NCI-H2107 treated with DMSO at 0.1 percent for 48 hours (cell line): Measurements from ENCODE around the gene CD177.
"Not testable (repeated sequence)": the region's sequence is repeated elsewhere in the genome, so short reads cannot be mapped to it uniquely, and the experiment has no call there.

Experiments used
- DNase-seq: peaks from one replicate; lab custom pipeline; 2025; ENCODE audit not compliant: unreplicated experiment; lab: John Stamatoyannopoulos, UW

CD177 gene

DNA sequence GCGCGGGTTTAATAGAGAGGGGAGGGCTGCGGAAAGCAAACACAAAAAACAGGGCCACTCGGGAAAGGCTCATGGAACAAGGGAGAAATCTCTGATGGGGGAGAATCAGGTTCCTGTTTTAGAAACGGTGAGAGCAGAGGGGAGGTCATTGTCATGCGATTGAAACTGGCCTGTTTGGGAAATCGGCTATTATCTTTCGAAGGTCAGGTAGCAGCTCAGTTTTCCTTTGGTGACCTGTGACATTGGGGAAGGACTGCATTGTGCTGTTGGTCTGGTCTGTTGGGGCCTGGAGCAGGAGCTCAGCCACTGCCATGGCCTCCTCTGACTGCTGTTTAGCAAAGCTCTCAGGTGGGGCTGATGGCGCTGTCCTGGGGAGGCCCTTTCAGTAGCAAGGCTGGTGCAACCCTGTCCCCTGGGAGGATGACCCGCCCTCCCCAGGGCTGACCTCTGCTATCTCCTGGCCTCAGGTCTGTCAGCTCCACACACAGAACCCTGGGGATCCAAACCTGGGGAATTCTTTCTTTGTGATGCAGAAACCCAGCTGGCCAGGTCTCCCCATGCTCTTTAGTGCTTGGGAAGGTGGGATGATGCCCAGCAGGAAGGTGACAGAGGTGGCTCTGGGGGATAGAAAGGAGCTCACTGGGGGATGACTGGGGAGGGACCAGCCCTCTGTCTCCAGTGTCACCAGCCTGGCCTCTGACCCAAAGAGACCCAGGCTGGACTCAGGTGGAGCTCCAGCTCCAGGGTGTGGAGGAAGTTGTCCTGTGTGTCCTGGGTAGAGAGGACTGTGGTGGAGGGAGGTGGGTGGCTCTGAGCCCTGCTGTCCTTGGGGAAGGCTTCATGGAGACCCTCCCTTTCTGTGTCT, 21.2 kb upstream of the CD177 start:
- DNase-seq = no peak

DNA sequence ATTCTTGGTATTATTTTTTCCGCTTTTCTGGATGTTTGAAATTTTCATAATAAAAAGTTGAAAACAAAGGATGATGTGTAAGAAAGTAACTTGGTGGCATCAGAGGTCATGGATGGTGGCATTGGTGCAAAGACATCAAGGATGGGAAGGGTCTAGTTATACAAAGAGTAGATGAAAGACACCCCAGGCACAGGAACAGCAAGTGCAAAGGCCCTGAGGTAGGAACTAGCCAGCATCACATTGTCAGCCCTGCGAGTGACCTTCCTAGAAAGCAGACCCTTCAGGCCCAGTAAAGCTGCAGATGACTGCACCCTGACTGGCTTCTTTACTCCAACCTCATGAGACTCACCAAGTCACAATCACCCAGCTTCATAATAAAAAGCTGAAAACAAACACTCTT, 17.0 kb upstream of the CD177 start:
- DNase-seq = not testable (repeated sequence)

DNA sequence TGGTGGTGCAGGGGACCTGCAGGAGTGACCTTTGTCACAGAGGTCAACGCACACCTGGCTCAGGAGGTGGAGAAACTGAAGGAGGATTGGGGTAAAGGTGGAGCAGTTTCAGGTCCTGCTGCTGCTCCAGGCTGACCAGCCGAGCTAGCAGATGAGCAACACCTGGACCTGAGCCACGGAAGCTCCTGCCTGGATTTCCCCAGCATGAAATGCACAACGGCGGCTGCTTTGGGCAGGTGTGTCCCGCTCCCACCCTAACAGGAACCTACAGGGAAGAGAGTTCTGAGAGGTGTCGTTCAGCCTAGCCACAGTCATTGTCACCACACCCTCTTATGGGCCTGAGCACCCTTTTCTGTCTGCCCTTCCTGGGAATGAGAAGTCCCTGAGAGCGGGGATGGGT, 15.7 kb upstream of the CD177 start:
- no peak for DNase-seq

DNA sequence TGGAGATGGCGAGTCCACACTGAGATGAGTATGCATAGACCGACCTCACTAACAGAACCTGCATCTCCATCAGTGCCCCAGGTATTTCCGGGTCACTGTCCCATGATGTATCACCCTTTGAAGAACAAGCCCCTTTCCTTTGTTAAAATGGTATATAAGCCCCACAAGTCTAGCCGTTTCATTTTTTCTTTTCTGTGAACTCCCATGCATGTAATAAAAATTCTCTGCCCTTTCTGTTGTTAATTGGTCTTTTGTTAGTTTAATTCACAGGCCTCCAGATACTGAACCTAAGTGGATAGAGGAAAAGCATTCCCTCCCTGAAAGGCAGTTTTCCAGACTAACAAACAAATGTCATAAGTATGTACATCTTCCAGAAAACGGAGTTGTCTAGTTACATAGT, 15.0 kb upstream of the CD177 start:
- DNase-seq = no peak

DNA sequence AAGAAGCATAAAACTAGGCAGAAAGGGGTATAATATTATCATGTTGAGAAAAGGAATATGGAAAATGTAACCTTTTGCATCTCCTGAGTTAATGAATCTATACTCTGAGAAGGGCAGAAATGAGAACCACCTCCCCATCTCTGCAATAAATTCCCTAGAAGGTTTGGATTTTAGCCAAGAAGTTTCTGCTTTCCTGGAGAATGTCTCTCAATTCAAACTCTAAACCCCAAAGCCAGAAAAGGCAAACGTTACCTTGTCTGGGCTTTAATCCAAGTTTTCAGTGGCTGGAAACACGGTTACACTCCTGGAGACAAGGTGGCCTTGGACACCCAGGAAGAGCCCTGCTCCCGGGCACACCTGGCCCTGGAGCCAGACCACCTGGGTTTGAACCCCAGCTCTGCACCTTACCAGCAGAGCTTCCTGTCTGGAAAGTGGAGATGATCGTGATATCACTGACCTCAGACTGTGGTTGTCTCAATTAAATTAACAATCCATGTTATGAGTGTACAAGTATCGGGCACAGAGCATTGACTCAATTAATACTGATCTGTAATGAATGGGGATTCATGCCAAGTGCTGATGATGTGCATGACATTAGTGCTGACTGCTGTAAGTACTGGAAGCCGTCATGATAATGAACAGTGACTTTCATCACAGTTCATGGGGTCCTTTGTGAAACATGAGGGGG, 14.1 kb upstream of the CD177 start:
- not testable (repeated sequence) for DNase-seq

DNA sequence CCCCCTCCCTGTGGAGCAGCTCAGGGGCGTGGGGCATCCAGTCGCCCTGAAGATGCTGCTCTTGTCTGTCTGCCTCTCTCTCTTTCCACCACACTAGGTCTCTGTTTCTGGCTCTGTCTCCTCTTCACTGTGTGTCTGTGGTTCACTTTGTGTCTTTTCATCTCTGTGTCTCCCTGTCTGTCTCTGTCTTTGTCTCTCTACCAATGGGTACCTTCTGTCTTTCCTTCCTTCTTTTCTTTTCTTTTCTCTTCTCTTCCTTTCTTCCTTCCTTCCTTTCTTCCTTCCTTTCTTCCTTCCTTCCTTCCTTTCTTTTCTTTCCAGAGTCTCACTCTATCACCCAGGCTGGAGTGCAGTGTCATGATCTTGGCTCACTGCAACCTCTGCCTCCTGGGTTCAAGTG, 13.4 kb upstream of the CD177 start:
- DNase-seq = not testable (repeated sequence)

DNA sequence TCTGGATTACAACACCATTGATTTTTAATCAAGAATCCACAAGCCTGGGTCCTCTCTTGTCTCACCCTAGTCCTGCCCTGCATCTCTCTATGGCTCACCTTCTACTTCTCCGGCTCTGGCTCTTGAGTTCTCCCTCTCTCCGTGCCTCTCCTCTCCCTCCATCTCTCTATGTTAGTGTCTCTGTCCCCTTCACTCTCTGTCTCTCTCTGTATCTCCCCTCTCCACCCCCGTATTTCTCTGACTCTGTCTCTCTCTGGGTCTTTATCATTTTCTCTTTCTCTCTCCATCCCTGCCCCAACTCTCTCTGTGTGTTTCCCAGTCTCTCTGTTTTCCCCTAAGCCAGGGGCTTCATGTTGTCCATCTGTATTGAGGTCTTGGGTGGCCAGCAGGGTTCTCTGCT, 12.4 kb upstream of the CD177 start:
- not testable (repeated sequence) for DNase-seq

DNA sequence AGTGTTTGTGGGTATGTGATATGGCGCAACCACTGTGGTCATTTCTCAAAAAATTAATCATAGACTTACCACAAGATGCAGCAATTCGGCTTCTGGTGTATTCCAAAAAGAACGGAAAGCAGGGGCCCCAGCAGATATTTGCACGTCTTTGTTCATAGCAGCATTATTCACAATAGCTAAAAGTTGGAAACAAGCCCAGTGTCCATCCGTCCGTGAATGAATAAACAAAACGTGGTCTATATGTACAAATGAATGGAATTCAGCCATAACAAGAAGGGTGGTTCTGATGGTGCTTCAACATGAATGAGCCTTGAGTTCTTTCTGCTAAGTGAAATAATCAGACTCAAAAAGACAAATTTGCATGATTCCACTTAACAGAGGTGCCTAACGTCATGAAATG, 11.4 kb upstream of the CD177 start:
- not testable (repeated sequence) for DNase-seq

DNA sequence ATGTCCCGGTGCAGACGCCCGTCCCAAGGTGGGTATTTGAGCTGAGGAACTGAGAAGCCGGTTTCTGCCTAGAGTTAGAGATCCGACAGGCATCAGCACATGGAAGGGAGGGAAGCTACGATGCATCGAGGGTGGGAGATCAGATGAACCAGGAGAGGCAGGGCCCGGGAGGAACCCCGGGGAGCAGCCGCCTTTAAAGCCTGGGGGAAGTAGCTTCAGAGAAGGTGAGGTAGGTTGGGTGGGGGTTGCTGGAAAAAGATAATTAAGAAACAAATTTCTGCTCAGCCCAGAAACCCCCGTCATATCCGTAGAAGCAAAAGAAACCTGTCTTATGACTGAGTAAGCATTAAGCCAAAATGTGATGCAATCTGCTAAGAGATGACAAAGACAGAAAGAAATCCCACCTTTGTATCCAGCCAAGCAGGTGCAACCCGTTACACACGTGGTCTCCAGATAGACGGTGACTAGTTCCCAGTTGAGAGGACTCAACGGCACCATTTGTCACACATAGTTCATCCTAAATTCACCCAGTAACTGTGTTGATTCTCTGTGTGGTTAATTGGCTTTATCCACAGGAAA, 9.1 kb upstream of the CD177 start:
- DNase-seq = not testable (repeated sequence)

DNA sequence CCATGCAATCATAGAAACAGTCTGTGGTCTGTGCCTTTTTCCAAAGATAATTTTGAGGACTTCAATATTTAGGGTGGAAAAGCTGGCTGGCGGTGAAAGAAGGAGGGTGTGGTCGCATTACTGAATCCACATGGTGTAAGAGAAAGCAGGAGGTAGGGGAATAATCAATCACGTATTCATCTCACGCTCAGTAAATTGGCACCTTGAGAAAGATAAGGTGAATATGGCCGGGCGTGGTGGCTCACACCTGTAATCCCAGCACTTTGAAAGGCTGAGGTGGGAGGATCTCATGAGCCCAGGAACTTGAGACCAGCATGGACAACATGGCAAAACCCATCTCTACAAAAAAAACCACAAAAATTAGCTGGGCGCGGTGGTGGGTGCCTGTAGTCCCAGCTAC, 3.7 kb upstream of the CD177 start:
- DNase-seq = not testable (repeated sequence)

DNA sequence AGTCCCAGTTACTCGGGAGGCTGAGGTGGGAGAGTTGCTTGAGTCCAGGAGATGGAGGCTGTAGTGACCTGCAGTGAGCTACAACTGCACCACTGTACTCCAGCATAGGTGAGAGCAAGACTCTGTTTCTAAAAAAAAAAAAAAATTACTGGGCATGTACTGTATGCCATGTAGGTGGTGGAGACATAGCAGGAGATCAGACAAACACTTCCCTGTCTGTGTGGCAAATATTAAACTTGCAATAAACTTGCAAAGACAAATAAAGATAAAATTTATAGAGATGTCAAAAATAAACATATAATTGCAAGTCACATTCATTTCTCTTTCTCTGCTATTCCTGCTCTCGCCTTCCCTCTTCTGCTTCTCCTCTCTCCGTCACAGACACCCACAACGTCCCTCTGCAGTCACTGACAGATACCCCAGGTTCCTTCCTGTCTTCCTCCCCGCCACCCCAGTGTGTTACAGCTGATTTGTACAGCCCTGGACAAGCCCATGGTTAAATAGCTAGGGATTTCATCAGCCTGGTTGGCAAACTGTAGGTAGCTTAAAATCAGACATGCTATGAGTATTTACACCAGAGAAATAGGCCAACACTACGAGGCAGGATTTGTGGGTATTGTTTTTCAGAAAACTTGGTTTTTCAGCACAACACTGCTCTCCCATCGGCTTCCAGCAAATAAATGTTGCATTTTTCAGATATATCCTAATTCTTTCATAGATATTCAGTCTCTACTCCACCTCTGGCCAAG, 1.3 kb upstream of the CD177 start:
- DNase-seq = no peak

DNA sequence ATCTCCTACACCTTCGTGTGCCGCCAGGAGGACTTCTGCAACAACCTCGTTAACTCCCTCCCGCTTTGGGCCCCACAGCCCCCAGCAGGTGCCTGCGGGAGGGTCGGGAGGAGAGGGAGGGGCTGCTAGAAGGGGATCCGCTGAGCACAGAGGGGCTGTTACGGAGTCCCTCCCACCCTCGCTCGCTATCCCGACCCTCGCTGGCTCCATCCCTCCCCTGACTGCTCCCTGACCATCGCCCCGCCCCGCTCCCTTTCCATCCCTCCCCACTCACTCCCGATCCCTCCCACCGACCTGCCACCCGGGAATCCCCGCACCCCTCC, 780 bp downstream of the CD177 start:
- no peak for DNase-seq

DNA sequence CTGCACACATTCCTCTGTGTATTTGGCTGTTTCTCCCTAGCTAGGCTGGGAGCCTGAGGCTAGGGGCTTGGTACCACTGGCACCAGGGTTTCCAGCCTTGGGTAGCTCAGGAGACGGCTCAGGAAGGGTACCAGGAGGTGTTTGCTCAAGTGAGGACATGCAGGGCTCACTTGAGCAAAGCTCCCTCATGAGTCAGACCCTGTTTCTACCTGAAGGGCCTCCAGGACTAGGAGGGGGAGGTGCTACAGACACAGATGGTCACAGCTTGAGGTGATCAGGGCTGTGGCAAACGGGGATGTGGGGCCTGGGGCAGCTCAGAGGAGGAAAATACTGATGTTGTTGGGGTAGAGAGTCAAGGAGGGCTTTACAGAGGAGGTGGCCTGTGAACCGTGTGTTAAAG, 3.3 kb downstream of the CD177 start:
- DNase-seq = not testable (repeated sequence)

DNA sequence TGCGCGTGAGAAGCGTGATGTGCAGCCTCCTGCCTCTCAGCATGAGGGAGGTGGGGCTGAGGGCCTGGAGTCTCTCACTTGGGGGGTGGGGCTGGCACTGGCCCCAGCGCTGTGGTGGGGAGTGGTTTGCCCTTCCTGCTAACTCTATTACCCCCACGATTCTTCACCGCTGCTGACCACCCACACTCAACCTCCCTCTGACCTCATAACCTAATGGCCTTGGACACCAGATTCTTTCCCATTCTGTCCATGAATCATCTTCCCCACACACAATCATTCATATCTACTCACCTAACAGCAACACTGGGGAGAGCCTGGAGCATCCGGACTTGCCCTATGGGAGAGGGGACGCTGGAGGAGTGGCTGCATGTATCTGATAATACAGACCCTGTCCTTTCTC, 8.7 kb downstream of the CD177 start:
- DNase-seq = no peak

DNA sequence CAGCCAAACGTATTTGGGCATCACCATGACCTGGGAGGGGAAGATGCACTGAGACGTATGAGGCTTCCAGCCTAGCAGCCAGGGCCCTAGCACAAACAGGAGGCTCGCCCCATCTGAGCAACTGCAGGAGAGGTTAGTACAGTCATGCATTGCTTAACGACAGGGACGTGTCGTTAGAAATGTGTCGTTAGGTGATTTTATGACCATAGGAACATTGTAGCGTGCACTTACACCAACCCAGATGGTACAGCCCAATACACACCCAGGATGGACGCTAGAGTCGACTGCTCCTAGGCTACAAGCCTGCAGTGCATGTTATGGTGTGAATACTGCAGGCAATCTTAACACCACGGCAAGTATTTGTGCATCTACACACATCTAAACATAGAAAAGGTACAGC, 9.3 kb downstream of the CD177 start:
- DNase-seq = no peak

DNA sequence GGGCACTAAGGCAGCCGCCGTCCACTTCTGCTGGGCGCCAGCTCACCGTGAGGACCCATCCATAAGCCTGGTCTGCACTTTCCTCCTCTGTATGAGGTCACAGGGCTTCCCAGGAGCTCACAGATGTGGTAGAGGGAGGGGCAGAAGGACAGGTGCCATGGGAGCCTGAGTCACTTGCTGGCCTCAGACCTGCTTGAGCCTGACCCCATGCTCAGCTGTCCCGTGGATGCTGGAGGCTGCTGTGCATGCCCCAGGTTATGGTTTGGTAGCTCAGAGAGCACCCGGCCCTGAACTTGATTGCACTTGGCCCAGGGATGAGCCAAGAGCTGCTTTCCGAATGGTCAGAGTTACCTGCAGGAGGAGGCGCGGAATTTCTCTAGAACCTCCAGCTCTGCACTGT, 12.2 kb downstream of the CD177 start:
- DNase-seq = not testable (repeated sequence)

DNA sequence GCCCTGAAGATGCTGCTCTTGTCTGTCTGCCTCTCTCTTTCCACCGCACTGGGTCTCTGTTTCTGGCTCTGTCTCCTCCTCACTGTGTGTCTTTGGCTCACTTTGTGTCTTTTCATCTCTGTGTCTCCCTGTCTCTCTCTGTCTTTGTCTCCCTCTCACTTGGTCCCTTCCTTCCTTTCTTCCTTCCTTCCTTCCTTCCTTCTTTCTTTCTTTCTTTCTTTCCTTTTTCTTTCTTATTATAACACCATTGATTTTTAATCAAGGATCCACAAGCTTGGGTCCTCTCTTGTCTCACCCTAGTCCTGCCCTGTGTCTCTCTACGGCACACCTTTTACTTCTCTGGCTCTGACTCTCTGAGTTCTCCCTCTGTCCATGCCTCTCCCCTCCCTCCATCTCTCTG, 14.3 kb downstream of the CD177 start:
- DNase-seq = no peak

DNA sequence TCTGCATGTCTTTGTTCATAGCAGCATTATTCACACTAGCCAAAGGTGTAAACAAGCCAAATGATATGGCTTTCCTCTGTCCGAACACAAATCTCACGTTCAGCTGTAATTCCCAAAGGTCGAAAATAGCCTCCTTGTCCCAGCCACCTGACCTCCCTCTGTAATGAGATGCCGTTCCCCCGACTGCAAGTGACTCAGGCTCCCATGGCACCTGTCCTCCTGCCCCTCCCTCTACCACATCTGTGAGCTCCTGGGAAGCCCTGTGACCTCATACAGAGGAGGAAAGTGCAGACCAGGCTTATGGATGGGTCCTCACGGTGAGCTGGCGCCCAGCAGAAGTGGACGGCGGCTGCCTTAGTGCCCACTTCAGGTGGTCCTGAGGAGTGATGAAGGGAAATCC, 15.4 kb downstream of the CD177 start:
- DNase-seq = not testable (repeated sequence)

DNA sequence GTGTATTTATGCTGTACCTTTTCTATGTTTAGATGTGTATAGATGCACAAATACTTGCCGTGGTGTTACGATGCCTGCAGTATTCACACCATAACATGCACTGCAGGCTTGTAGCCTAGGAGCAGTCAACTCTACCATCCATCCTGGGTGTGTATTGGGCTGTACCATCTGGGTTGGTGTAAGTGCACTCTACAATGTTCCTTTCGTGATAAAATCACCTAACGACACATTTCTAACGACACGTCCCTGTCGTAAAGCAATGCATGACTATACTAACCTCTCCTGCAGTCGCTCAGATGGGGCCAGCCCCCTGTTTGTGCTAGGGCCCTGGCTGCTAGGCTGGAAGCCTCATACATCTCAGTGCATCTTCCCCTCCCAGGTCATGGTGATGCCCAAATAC, 18.4 kb downstream of the CD177 start:
- no peak for DNase-seq

DNA sequence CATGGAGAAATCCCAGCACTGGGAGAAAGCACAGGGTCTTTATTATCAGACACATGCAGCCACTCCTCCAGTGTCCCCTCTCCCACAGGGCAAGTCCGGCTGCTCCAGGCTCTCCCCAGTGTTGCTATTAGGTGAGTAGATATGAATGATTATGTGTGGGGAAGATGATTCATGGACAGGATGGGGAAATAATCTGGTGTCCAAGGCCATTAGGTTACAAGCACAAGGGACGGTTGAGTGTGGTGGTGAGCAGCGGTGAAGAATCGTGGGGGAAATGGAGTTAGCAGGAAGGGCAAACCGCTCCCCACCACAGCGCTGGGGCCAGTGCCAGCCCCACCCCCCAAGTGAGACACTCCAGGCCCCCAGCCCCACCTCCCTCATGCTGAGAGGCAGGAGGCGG, 19.0 kb downstream of the CD177 start:
- DNase-seq = no peak

DNA sequence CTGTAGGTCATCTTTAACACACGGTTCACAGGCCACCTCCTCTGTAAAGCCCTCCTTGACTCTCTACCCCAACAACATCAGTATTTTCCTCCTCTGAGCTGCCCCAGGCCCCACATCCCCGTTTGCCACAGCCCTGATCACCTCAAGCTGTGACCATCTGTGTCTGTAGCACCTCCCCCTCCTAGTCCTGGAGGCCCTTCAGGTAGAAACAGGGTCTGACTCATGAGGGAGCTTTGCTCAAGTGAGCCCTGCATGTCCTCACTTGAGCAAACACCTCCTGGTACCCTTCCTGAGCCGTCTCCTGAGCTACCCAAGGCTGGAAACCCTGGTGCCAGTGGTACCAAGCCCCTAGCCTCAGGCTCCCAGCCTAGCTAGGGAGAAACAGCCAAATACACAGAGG, 24.1 kb downstream of the CD177 start:
- not testable (repeated sequence) for DNase-seq

DNA sequence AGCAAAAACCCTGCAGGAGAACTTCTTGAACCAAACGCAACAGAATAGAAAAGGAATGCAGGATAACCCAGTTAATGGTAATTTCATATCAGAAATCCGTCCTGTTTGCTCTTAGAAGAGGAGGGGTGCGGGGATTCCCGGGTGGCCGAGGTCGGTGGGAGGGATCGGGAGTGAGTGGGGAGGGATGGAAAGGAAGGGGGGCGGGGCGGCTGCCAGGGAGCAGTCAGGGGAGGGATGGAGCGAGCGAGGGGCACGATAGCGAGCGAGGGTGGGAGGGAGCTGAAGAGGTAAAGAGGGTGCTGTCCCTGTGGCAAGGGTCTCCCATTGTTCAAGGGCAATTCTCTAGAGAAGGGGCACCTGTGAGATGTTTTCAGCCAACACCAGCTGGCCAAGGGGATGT, 26.5 kb downstream of the CD177 start:
- DNase-seq = no peak
